ENCODE results near the gene CELSR1.

- TF ChIP-seq CTCF (IDR thresholded peaks at IDR 0.05), result no peak
- no peak for TF ChIP-seq ZFX (IDR thresholded peaks at IDR 0.05; ENCODE audit: borderline replicate concordance)
These were observed 35.7 kb upstream of the CELSR1 start for GRCh38 chr22:46572911-46573780.

All from 22Rv1 (cell line).